Measurements from ENCODE around the gene RAMP3. TPM values are rescaled to one million over a fixed set of nuclear protein-coding genes. Genes with fewer than 3 reads are reported as not detected.
A peak's percentile ranks its signal among the peaks of the same experiment; 100 is the strongest.
"Not testable (repeated sequence)": the region's sequence is repeated elsewhere in the genome, so short reads cannot be mapped to it uniquely, and the experiment has no call there.

Gene RAMP3
- total and polyA plus RNA-seq, 5 experiments from 2014 or later: not detected

DNA sequence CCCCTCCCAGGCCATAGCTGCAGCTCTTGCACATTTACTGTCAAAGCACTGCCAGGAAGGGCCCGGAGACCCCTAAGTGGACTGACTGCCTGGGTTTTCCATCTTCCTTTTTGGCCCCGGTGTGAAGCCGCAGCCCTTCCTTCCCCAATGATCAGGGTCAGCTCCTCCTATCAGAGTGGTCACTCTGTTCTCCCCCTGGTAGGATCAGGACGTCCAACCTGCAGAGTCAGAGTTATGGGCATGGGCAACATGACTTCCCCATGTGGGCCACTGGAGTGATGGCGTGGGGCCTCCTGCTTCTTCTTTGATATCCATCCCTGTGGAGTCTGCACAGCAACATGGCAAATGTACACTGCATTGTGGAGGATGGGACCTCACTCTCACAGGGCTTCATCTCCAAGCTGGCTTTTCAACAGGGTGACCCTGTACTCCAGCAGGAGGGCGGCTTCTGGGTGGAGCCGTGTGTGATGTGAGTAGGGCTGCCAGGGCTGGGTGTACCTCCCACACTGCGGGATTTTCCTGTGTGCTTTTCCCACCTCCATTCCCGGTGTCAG is 6.4 kb upstream of the RAMP3 start:
- H3K27ac Mint-ChIP-seq: peak overlapping the region in 1 of 10 donors; percentile 66

GRCh38 chr7:45151967-45152366 is 5.6 kb upstream of the RAMP3 start:
- POLR2A ChIA-PET: no interaction called here
- H3K36me3 Mint-ChIP-seq: no peaks in the 10 kb centered on the region
- H3K9me3 Mint-ChIP-seq: no peaks in the 10 kb centered on the region
- no peak for DNase-seq
- no peak overlapping the region for H3K27ac Mint-ChIP-seq
- H3K4me3 Mint-ChIP-seq: no peak overlapping the region
- H3K27me3 Mint-ChIP-seq: peaks cover 7 to 30% (median 8%) of the 10 kb centered on the region in 5 donors
- H3K4me1 Mint-ChIP-seq: peaks cover 2 to 7% (median 4%) of the 10 kb centered on the region in 4 donors
- no peak for ATAC-seq

More for the DNA sequence above, 6.4 kb upstream of the RAMP3 start:
- POLR2A ChIA-PET: no interaction called here
- peaks cover 0 to 4% (median 0%) of the 10 kb centered on the region in 4 donors for H3K4me1 Mint-ChIP-seq
- H3K27me3 Mint-ChIP-seq: peaks cover 0 to 24% (median 9%) of the 10 kb centered on the region in 5 donors
- no peaks in the 10 kb centered on the region for H3K9me3 Mint-ChIP-seq
- DNase-seq: no peak
- no peaks in the 10 kb centered on the region for H3K36me3 Mint-ChIP-seq
- H3K4me3 Mint-ChIP-seq: no peak overlapping the region
- ATAC-seq: no peak

DNA sequence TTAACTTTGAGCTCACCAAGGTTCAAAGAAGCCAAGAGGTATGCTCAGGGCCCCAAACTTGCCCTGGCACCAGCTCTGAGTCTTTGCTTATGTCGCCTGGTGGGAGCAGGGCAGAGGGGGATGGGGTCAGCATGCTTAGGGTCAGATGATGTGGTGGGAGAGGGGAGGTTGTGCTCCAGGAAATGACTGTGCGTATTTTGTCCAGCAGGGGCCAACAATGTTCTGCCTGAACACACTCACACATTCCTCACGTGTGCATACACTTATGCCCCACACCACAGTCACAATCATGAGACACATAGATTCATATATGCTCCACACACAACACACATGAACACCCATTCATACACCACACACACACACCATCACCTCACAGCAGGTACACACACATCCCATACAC is 4.4 kb upstream of the RAMP3 start:
- Mint-ChIP-seq H3K4me1 (peaks cover 4 to 11% (median 9%) of the 10 kb centered on the region in 4 donors), H3K27ac (no peak overlapping the region), H3K9me3 (no peaks in the 10 kb centered on the region), H3K36me3 (no peaks in the 10 kb centered on the region), H3K4me3 (no peak overlapping the region), H3K27me3 (peaks cover 12 to 33% (median 15%) of the 10 kb centered on the region in 5 donors)
- no peak for ATAC-seq
- POLR2A ChIA-PET: no interaction called here
- DNase-seq: no peak

DNA sequence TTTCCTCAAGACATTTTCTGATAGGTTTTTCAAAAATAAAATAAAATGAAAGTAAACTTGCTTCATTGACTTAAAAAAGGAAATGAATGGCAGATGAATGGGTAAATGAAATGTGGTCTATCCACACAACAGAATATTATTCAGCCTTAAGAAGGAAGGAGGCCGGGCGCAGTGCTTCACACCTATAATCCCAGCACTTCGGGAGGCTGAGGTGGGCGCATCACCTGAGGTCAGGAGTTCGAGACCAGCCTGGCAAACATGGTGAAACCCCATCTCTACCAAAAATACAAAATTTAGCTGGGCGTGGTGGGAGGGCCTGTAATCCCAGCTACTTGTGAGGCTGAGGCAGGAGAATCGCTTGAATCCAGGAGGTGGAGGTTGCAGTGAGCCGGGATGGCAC is 3.7 kb upstream of the RAMP3 start:
- Mint-ChIP-seq H3K27me3 (peaks cover 17 to 35% (median 22%) of the 10 kb centered on the region in 5 donors), H3K4me1 (peaks cover 6 to 13% (median 11%) of the 10 kb centered on the region in 4 donors)
- POLR2A ChIA-PET, H3K27ac Mint-ChIP-seq, ATAC-seq, DNase-seq, H3K9me3 Mint-ChIP-seq, H3K36me3 Mint-ChIP-seq, H3K4me3 Mint-ChIP-seq: not testable (repeated sequence)

GRCh38 chr7:45155357-45155900 is 2.2 kb upstream of the RAMP3 start:
- Mint-ChIP-seq H3K4me1 (peaks cover 6 to 13% (median 11%) of the 10 kb centered on the region in 4 donors), H3K27ac (no peak overlapping the region), H3K27me3 (peaks cover 17 to 31% (median 25%) of the 10 kb centered on the region in 5 donors), H3K36me3 (no peaks in the 10 kb centered on the region), H3K4me3 (no peak overlapping the region), H3K9me3 (no peaks in the 10 kb centered on the region)
- ATAC-seq (no peak), DNase-seq (no peak)
- POLR2A ChIA-PET: no interaction called here

- H3K4me1 Mint-ChIP-seq: peaks cover 6 to 13% (median 11%) of the 10 kb centered on the region in 4 donors
- DNase-seq (no peak), ATAC-seq (no peak)
- POLR2A ChIA-PET: no interaction called here
- peaks cover 15 to 31% (median 22%) of the 10 kb centered on the region in 5 donors for H3K27me3 Mint-ChIP-seq
- no peaks in the 10 kb centered on the region for H3K36me3 Mint-ChIP-seq
- H3K9me3 Mint-ChIP-seq: no peaks in the 10 kb centered on the region
- no peak overlapping the region for H3K4me3 Mint-ChIP-seq
- H3K27ac Mint-ChIP-seq: no peak overlapping the region
Observed at GRCh38 chr7:45155941-45156340, 1.6 kb upstream of the RAMP3 start.

- H3K27ac Mint-ChIP-seq: peak overlapping the region in 1 of 10 donors; percentile 5
- H3K4me3 Mint-ChIP-seq: peak overlapping the region in 9 of 10 donors; percentile 1 to 53 (median 43)
- no peak for ATAC-seq
- peaks cover 17 to 31% (median 22%) of the 10 kb centered on the region in 5 donors for H3K27me3 Mint-ChIP-seq
- H3K36me3 Mint-ChIP-seq: no peaks in the 10 kb centered on the region
- POLR2A ChIA-PET: interaction anchor here (0.5 kb wide), 1 partner anchor 701 kb away, joined by 3 read pairs; no protein-coding TSS in a partner anchor
- H3K9me3 Mint-ChIP-seq: no peaks in the 10 kb centered on the region
- peaks cover 8 to 15% (median 11%) of the 10 kb centered on the region in 4 donors for H3K4me1 Mint-ChIP-seq
- peak in 1 of 10 donors; percentile 21 for DNase-seq
Observed at GRCh38 chr7:45156516-45157272, 897 bp upstream of the RAMP3 start.

- Mint-ChIP-seq H3K9me3 (no peaks in the 10 kb centered on the region), H3K4me3 (peak overlapping the region in 8 of 10 donors; percentile 1 to 53 (median 43)), H3K27ac (peak overlapping the region in 1 of 10 donors; percentile 5), H3K36me3 (no peaks in the 10 kb centered on the region), H3K27me3 (peaks cover 17 to 31% (median 22%) of the 10 kb centered on the region in 5 donors), H3K4me1 (peaks cover 8 to 15% (median 11%) of the 10 kb centered on the region in 4 donors)
- POLR2A ChIA-PET: no interaction called here
- DNase-seq (peak in 1 of 10 donors; percentile 26), ATAC-seq (no peak)
Observed at GRCh38 chr7:45157286-45157652, 322 bp upstream of the RAMP3 start.

GRCh38 chr7:45158471-45158870 is 880 bp downstream of the RAMP3 start:
- Mint-ChIP-seq H3K4me3 (peak overlapping the region in 5 of 10 donors; percentile 0 to 61 (median 55)), H3K27ac (no peak overlapping the region), H3K36me3 (peaks cover 0 to 4% (median 0%) of the 10 kb centered on the region in 3 donors), H3K9me3 (peaks cover 0 to 4% (median 0%) of the 10 kb centered on the region in 9 donors), H3K27me3 (peaks cover 16 to 31% (median 22%) of the 10 kb centered on the region in 5 donors), H3K4me1 (peaks cover 8 to 15% (median 13%) of the 10 kb centered on the region in 4 donors)
- POLR2A ChIA-PET: interaction anchor here (1.0 to 1.1 kb wide), 2 partner anchors 14 to 267 kb away, joined by 3 read pairs; no protein-coding TSS in a partner anchor
- no peak for ATAC-seq
- peak in 1 of 10 donors; percentile 23 for DNase-seq

DNA sequence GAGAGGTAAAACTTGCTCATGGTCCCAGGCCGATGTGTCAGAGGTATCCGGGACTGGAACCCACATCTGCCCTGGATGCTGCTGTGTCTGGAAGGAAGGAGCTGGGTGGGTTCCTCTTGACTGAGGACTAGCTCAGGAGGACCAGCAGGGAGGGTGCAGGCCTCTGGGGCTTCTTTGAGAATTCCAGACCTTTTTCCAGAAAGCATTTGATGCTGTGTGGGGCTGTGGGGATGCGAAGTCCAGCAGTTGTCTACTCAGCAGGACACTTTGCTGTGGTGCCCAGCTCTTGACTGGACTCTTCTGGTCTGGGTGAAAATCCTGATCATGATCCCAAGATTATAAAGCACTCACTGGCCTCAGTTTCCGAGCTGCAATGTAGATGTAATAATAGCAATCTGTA is 1.7 kb downstream of the RAMP3 start:
- POLR2A ChIA-PET: interaction anchor here (1.1 kb wide), 1 partner anchor 268 kb away, joined by 3 read pairs; no protein-coding TSS in a partner anchor
- Mint-ChIP-seq H3K36me3 (peaks cover 0 to 4% (median 0%) of the 10 kb centered on the region in 3 donors), H3K27me3 (peaks cover 17 to 31% (median 22%) of the 10 kb centered on the region in 5 donors), H3K27ac (no peak overlapping the region), H3K4me3 (no peak overlapping the region), H3K9me3 (peaks cover 0 to 12% (median 3%) of the 10 kb centered on the region in 9 donors), H3K4me1 (peaks cover 8 to 15% (median 13%) of the 10 kb centered on the region in 4 donors)
- ATAC-seq: no peak
- DNase-seq: peak in 1 of 10 donors; percentile 15

DNA sequence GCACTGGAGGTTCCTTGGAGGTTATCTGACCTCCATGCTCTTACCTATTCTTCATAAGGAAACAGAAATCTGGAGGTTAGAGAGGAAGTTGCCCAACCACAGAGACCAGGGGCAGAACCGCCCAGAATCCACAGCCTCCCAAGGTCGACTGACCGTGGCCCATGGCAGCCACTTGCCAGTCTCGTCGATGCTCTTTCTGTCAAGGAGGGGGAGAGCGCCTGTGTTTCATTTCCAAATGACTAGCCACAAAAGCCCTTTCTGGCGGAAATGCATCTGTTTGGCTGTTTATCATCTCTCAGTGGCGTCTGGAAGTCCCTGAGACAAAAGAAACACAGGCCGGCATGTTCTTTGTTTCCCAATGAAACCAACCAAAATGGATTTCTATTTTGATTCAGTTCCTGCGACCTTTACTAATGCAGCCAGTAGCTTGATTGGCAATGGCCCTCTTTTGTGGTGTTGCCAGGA is 2.9 kb downstream of the RAMP3 start:
- peaks cover 8 to 15% (median 11%) of the 10 kb centered on the region in 4 donors for H3K4me1 Mint-ChIP-seq
- peaks cover 17 to 26% (median 20%) of the 10 kb centered on the region in 5 donors for H3K27me3 Mint-ChIP-seq
- ATAC-seq: no peak
- no peak overlapping the region for H3K4me3 Mint-ChIP-seq
- H3K36me3 Mint-ChIP-seq: peaks cover 0 to 11% (median 0%) of the 10 kb centered on the region in 3 donors
- peak overlapping the region in 1 of 10 donors; percentile 57 for H3K27ac Mint-ChIP-seq
- peak in 1 of 10 donors; percentile 16 for DNase-seq
- POLR2A ChIA-PET: no interaction called here
- peaks cover 0 to 19% (median 5%) of the 10 kb centered on the region in 9 donors for H3K9me3 Mint-ChIP-seq

GRCh38 chr7:45161138-45161537 is 3.5 kb downstream of the RAMP3 start:
- H3K4me1 Mint-ChIP-seq: peaks cover 8 to 15% (median 11%) of the 10 kb centered on the region in 4 donors
- no peak overlapping the region for H3K4me3 Mint-ChIP-seq
- peak overlapping the region in 2 of 10 donors; percentile 28 to 35 for H3K27ac Mint-ChIP-seq
- POLR2A ChIA-PET: no interaction called here
- ATAC-seq: no peak
- peaks cover 17 to 26% (median 19%) of the 10 kb centered on the region in 5 donors for H3K27me3 Mint-ChIP-seq
- peaks cover 0 to 19% (median 5%) of the 10 kb centered on the region in 9 donors for H3K9me3 Mint-ChIP-seq
- H3K36me3 Mint-ChIP-seq: peaks cover 0 to 11% (median 0%) of the 10 kb centered on the region in 3 donors
- no peak for DNase-seq

Data from naive thymus-derived CD8-positive, alpha-beta T cell (primary cell).